K562 (cell line): ENCODE measurements around the gene PSMB8. TPM values are rescaled to one million over a fixed set of nuclear protein-coding genes. Genes with fewer than 3 reads are reported as not detected.

Experiments used
- BDP1 ChIP-seq: IDR thresholded peaks from 3 replicates; pipeline ENCODE4 v1.6.1; 2011; ENCODE audit not compliant: insufficient read length, insufficient read depth
- CREBBP ChIP-seq: IDR thresholded peaks from one replicate; pipeline ENCODE4 v1.6.1; 2012; ENCODE audit warnings: low read depth, mild to moderate bottlenecking, control low read depth, inconsistent platforms, low read length
- HMGN3 ChIP-seq: IDR thresholded peaks from 2 replicates; pipeline ENCODE4 v1.6.1; 2011; ENCODE audit warnings: borderline replicate concordance, low read depth, mild to moderate bottlenecking, mixed read lengths, low read length; ENCODE audit not compliant: insufficient read length; ENCODE audit errors: extremely low read depth
- KAT7 ChIP-seq: sonication (generic); formaldehyde crosslinking; IDR thresholded peaks from 2 replicates; pipeline ENCODE4 v1.8.0; 2022; ENCODE audit warnings: missing genetic modification reagents, mild to moderate bottlenecking, borderline replicate concordance
- NFE2L1 ChIP-seq: fragments of 450-650 bp; IDR thresholded peaks from 2 replicates; pipeline ENCODE4 v1.6.1; 2016; ENCODE audit warnings: missing genetic modification characterization, low read depth, mild to moderate bottlenecking, missing compliant biosample characterization, moderate library complexity, borderline replicate concordance
- PRPF4 ChIP-seq: fragments of 200-400 bp; formaldehyde crosslinking; IDR thresholded peaks from one replicate; pipeline ENCODE4 v1.6.1; 2017; ENCODE audit warnings: low read length, low read depth, mild to moderate bottlenecking; ENCODE audit not compliant: insufficient read depth, poor library complexity, severe bottlenecking
- TAF9B ChIP-seq: fragments of 450-650 bp; IDR thresholded peaks from 2 replicates; pipeline ENCODE4 v1.6.1; 2018; ENCODE audit warnings: mild to moderate bottlenecking; ENCODE audit not compliant: partially characterized antibody
- TRIM24 ChIP-seq, 2 experiments: fragments of 450-650 bp; IDR thresholded peaks; 2 replicates each; pipeline ENCODE4 v1.6.1; 2016
- TSC22D4 ChIP-seq: fragments of 450-650 bp; IDR thresholded peaks from 2 replicates; pipeline ENCODE4 v1.6.1; 2016; ENCODE audit warnings: missing genetic modification characterization, missing biosample characterization, control low read depth
- polyA plus RNA-seq, 8 experiments: library from polyadenylated mRNA; depleted of rRNA in 4 of 8; stranded (reverse) in 5 of 8; unstranded in 3 of 8; fragments of >200 nt; fragmentation: Nextera tagmentation in 2 of 8; fragmentation: Illumina TruSeq in 1 of 8; extraction: Ambion mirVana in 2 of 8; extraction: Trizol in 1 of 8; gene quantifications; 2 replicates each; pipeline versions ENCODE4 v1.2.1 to v1.2.3, GENCODE V29; 2011 to 2014; ENCODE audit warnings: inconsistent platforms in 1 of 8, missing spikeins in 1 of 8
- total RNA-seq, 7 experiments: library from RNA; depleted of rRNA in 6 of 7; stranded (reverse); fragments of >200 nt in 6 of 7; fragmentation: Illumina TruSeq in 2 of 7; extraction: Trizol in 2 of 7; gene quantifications; 2 replicates each; pipeline versions ENCODE4 v1.2.1 to v1.2.3, GENCODE V29; 2011 to 2021; ENCODE audit warnings: low replicate concordance in 1 of 7
- TF ChIP-seq, protein P1 (sequence below): fragments of 250-450 bp; sonication (Bioruptor Pico); IDR thresholded peaks from 2 replicates; pipeline ENCODE4 v1.4.0; 2020
- TF ChIP-seq, protein P2 (sequence below): fragments of 250-450 bp; sonication (Bioruptor Pico); IDR thresholded peaks from 2 replicates; pipeline ENCODE4 v1.9.0; 2021; ENCODE audit warnings: mild to moderate bottlenecking
- TF ChIP-seq, protein P3 (sequence below): IDR thresholded peaks from 2 replicates; pipeline ENCODE4 v1.6.1; 2011; ENCODE audit warnings: borderline replicate concordance, low read depth, mild to moderate bottlenecking, moderate library complexity, low read length; ENCODE audit not compliant: insufficient read depth, poor library complexity, severe bottlenecking
- TF ChIP-seq, protein P4 (sequence below): fragments of 450-650 bp; IDR thresholded peaks from 2 replicates; pipeline ENCODE4 v1.6.1; 2018; ENCODE audit warnings: mild to moderate bottlenecking, low read depth; ENCODE audit not compliant: partially characterized antibody
- TF ChIP-seq, protein P5 (sequence below): fragments of 250-450 bp; sonication (Bioruptor Pico); IDR thresholded peaks from 2 replicates; pipeline ENCODE4 v1.5.0; 2020; ENCODE audit warnings: mild to moderate bottlenecking

Gene PSMB8
- total and polyA plus RNA-seq, 9 of the 15 experiments (the other 6 are each of a cell fraction or from before 2014, with no cell fraction given) = 0.71 to 4.0 (median 2.4) TPM

DNA sequence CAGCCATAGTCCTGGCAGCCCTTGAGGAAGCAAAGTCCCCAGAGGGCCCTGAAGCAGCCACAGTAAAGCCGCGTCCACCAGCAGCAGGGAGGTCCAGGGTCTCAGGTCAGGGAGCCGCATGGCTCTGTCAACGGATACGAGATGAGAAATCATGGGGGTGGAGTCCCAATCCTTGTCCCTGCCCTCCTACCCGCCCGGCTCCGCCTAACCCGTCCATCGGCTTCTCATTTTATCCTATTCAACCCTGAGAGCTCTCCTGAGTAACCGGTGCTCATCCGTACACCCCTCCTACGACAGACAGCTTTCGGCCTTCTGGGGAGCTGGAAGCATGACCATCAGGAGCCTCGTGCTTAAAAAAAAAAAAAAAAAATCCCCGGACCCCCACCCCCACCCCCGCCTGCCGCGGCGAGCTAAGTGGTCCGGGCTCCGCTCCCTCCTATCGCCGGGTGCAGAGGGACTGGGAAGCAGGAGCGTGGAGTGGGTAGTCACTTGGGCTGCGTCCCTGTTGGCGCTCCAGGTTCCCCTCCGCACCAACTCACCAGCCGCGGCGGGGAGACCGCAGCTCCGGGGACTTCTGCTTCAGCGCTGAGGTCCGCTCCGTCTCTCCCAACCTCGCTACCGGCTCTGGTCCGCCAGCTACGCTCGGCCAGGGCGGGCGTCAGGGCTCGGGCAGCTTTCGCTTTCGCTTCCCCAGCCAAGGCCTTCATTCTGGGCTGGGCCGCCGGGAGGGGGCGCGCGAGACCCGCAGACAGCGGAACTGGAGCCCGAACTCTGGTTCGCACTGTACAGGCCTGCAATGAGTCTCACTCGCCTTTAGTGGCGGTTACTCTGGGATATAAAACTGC lies 5.5 kb downstream of the PSMB8 start, which contains the start of gene TAP2 (continued):
- TF ChIP-seq, protein P1, sequence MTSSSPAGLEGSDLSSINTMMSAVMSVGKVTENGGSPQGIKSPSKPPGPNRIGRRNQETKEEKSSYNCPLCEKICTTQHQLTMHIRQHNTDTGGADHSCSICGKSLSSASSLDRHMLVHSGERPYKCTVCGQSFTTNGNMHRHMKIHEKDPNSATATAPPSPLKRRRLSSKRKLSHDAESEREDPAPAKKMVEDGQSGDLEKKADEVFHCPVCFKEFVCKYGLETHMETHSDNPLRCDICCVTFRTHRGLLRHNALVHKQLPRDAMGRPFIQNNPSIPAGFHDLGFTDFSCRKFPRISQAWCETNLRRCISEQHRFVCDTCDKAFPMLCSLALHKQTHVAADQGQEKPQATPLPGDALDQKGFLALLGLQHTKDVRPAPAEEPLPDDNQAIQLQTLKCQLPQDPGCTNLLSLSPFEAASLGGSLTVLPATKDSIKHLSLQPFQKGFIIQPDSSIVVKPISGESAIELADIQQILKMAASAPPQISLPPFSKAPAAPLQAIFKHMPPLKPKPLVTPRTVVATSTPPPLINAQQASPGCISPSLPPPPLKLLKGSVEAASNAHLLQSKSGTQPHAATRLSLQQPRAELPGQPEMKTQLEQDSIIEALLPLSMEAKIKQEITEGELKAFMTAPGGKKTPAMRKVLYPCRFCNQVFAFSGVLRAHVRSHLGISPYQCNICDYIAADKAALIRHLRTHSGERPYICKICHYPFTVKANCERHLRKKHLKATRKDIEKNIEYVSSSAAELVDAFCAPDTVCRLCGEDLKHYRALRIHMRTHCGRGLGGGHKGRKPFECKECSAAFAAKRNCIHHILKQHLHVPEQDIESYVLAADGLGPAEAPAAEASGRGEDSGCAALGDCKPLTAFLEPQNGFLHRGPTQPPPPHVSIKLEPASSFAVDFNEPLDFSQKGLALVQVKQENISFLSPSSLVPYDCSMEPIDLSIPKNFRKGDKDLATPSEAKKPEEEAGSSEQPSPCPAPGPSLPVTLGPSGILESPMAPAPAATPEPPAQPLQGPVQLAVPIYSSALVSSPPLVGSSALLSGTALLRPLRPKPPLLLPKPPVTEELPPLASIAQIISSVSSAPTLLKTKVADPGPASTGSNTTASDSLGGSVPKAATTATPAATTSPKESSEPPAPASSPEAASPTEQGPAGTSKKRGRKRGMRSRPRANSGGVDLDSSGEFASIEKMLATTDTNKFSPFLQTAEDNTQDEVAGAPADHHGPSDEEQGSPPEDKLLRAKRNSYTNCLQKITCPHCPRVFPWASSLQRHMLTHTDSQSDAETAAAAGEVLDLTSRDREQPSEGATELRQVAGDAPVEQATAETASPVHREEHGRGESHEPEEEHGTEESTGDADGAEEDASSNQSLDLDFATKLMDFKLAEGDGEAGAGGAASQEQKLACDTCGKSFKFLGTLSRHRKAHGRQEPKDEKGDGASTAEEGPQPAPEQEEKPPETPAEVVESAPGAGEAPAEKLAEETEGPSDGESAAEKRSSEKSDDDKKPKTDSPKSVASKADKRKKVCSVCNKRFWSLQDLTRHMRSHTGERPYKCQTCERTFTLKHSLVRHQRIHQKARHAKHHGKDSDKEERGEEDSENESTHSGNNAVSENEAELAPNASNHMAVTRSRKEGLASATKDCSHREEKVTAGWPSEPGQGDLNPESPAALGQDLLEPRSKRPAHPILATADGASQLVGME (CRISPR knock-in tag) = 0 out of 2 replicates have a peak, but pooled peaks have one; percentile 45
- TF ChIP-seq, protein P2, sequence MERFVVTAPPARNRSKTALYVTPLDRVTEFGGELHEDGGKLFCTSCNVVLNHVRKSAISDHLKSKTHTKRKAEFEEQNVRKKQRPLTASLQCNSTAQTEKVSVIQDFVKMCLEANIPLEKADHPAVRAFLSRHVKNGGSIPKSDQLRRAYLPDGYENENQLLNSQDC = no peak
- no peak for TF ChIP-seq PRPF4
- no peak for TF ChIP-seq KAT7 (CRISPR knock-in tag)
- no peak for TF ChIP-seq BDP1
- no peak for TF ChIP-seq CREBBP
- peak; percentile 78 for TF ChIP-seq HMGN3
- TF ChIP-seq, protein P3, sequence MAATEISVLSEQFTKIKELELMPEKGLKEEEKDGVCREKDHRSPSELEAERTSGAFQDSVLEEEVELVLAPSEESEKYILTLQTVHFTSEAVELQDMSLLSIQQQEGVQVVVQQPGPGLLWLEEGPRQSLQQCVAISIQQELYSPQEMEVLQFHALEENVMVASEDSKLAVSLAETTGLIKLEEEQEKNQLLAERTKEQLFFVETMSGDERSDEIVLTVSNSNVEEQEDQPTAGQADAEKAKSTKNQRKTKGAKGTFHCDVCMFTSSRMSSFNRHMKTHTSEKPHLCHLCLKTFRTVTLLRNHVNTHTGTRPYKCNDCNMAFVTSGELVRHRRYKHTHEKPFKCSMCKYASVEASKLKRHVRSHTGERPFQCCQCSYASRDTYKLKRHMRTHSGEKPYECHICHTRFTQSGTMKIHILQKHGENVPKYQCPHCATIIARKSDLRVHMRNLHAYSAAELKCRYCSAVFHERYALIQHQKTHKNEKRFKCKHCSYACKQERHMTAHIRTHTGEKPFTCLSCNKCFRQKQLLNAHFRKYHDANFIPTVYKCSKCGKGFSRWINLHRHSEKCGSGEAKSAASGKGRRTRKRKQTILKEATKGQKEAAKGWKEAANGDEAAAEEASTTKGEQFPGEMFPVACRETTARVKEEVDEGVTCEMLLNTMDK = no peak
- TF ChIP-seq TAF9B = peak; percentile 74
- TF ChIP-seq, protein P4, sequence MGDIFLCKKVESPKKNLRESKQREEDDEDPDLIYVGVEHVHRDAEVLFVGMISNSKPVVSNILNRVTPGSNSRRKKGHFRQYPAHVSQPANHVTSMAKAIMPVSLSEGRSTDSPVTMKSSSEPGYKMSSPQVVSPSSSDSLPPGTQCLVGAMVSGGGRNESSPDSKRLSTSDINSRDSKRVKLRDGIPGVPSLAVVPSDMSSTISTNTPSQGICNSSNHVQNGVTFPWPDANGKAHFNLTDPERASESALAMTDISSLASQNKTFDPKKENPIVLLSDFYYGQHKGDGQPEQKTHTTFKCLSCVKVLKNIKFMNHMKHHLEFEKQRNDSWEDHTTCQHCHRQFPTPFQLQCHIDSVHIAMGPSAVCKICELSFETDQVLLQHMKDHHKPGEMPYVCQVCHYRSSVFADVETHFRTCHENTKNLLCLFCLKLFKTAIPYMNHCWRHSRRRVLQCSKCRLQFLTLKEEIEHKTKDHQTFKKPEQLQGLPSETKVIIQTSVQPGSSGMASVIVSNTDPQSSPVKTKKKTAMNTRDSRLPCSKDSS = no peak
- TF ChIP-seq, protein P5, sequence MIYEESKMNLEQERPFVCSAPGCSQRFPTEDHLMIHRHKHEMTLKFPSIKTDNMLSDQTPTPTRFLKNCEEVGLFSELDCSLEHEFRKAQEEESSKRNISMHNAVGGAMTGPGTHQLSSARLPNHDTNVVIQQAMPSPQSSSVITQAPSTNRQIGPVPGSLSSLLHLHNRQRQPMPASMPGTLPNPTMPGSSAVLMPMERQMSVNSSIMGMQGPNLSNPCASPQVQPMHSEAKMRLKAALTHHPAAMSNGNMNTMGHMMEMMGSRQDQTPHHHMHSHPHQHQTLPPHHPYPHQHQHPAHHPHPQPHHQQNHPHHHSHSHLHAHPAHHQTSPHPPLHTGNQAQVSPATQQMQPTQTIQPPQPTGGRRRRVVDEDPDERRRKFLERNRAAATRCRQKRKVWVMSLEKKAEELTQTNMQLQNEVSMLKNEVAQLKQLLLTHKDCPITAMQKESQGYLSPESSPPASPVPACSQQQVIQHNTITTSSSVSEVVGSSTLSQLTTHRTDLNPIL (CRISPR knock-in tag) = no peak
- no peak for TF ChIP-seq NFE2L1
- TF ChIP-seq TSC22D4 (tag) = no peak
- peak in 1 of 2 experiments; percentile 17; a peak in 1 of 4 replicates for TF ChIP-seq TRIM24 (IDR thresholded peaks at IDR 0.05)
